Panc1 (cell line): ENCODE measurements around the gene FYN. TPM values are rescaled to one million over a fixed set of nuclear protein-coding genes. Genes with fewer than 3 reads are reported as not detected.

Experiments used
- ATAC-seq: fragments of 200-7000 bp; cut with Tn5 transposase; 2 replicates; pipeline ENCODE4 v1.9.1; 2020; ENCODE audit warnings: mild to moderate bottlenecking, moderate library complexity
- BruUV-seq: library from RNA; stranded (reverse); fragments of 400-500 nt; replicated peaks from 2 replicates; lab custom pipeline; 2021; lab: Mats Ljungman, UMichigan
- CTCF ChIA-PET: fragments of 300-600 bp; sonication (Branson Sonifier 250); formaldehyde crosslinking; loops from one replicate; lab custom pipeline; 2022; ENCODE audit warnings: antibody characterized with exemption; lab: Charles Lee
- POLR2A ChIA-PET: fragments of 300-600 bp; sonication (Branson Sonifier 250); formaldehyde crosslinking; loops from one replicate; lab custom pipeline; 2022; ENCODE audit warnings: antibody characterized with exemption; lab: Charles Lee
- DNase-seq: peaks from one replicate; pipeline ENCODE4 v3.0.0-alpha.2; 2010; ENCODE audit warnings: low read depth, low spot score
- H3K27ac ChIP-seq: 2 replicates; pipeline ENCODE4 v1.5.1; 2011; ENCODE audit warnings: mild to moderate bottlenecking, low read length, inconsistent platforms
- H3K27me3 ChIP-seq: fragments of 200-500 bp; sonication (Bioruptor generic); 2 replicates; pipeline ENCODE4 v1.6.0; 2014; ENCODE audit warnings: low read length, inconsistent platforms; ENCODE audit not compliant: control insufficient read depth, insufficient read depth
- H3K36me3 ChIP-seq: fragments of 200-500 bp; sonication (Bioruptor generic); 2 replicates; pipeline ENCODE4 v1.5.1; 2014; ENCODE audit warnings: inconsistent platforms, mild to moderate bottlenecking, low read length, moderate library complexity; ENCODE audit not compliant: control insufficient read depth, insufficient read depth
- H3K4me1 ChIP-seq: 2 replicates; pipeline ENCODE4 v1.5.1; 2011; ENCODE audit warnings: inconsistent platforms, mild to moderate bottlenecking, low read length, moderate library complexity; ENCODE audit not compliant: control insufficient read depth, insufficient read depth
- H3K4me3 ChIP-seq, 2 experiments: 2 replicates each; pipeline ENCODE4 v1.5.1; 2011 to 2012; ENCODE audit warnings: low read depth in 2 of 2, low read length in 2 of 2, mild to moderate bottlenecking in 2 of 2, inconsistent platforms in 1 of 2, moderate library complexity in 1 of 2
- H3K9me3 ChIP-seq: fragments of 200-500 bp; sonication (Bioruptor generic); 2 replicates; pipeline ENCODE4 v1.5.1; 2014; ENCODE audit warnings: low read depth, mild to moderate bottlenecking, inconsistent platforms, low read length, moderate library complexity; ENCODE audit not compliant: control insufficient read depth, insufficient read depth
- POLR2AphosphoS5 ChIP-seq: IDR thresholded peaks from 2 replicates; pipeline ENCODE4 v1.6.1; 2012; ENCODE audit warnings: mild to moderate bottlenecking, low read depth, low read length, moderate library complexity
- SIN3A ChIP-seq: IDR thresholded peaks from 2 replicates; pipeline ENCODE4 v1.6.1; 2012; ENCODE audit warnings: low read depth, mild to moderate bottlenecking, low read length, moderate library complexity, borderline replicate concordance; ENCODE audit not compliant: insufficient read depth
- TCF7L2 ChIP-seq: IDR thresholded peaks from 2 replicates; pipeline ENCODE4 v1.6.1; 2011; ENCODE audit warnings: mild to moderate bottlenecking, low read depth, low read length, inconsistent platforms
- in situ Hi-C: cut with HindIII; loops from 2 replicates; pipeline ENCODE4 v1.10.0; 2016; ENCODE audit warnings: low sequenced_read_pairs, low pct_unique_long_range_greater_than_20kb
- intact Hi-C: fragments of 100-400 bp; cut with micrococcal nuclease; formaldehyde crosslinking; loops from one replicate; pipeline ENCODE4 v1.10.0; 2022; ENCODE audit not compliant: unreplicated experiment
- total RNA-seq: library from RNA; stranded (reverse); gene quantifications from one replicate; pipeline ENCODE4 v1.2.1, GENCODE V29; 2021; ENCODE audit not compliant: unreplicated experiment
- TF ChIP-seq, protein P1 (sequence below): fragments of 450-650 bp; IDR thresholded peaks from 2 replicates; pipeline ENCODE4 v1.5.1; 2017; ENCODE audit warnings: mild to moderate bottlenecking
- TF ChIP-seq, protein P2 (sequence below), 2 experiments: IDR thresholded peaks; 2 replicates each; pipeline ENCODE4 v1.6.1; 2011 to 2012; ENCODE audit warnings: low read depth in 2 of 2, control low read depth in 1 of 2, low read length in 1 of 2, mild to moderate bottlenecking in 1 of 2, moderate library complexity in 1 of 2; ENCODE audit not compliant: insufficient read depth in 1 of 2

The FYN gene
- total RNA-seq, 1 experiment from 2014 or later = 4.2 TPM

DNA sequence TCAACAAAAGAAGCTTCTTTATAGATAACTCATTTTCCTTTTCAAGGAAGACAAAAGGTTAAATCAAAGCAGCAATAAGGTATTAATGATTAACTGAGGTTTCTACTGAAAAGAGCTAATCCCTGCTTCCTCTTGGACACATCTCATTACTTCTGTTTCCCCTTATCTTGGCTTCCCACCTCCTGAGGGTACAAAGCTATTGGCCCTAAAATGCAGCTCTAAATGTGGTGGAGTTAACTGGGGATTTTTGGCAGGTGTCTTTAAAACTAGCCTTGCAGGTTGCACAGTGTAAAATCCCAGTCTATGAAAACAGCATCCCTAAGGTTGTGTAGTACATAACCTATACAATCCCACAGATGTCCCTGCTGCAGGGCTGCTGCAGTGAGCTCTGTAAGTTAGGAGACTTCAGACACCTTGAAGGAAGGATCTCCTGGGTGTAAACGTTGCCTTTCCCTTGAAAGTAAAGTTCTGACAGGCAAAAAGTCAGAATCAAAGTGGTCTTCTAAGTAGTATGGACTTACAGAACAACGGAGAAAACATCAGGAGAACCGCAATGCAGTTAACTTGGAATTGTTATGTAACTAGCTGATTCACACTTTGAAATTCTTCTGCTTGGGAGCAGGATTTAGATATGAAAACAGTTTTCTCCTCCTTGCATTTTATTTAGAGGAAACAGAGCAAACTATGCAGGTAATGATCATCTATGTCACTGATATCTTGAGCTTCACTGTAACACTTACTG is 195.8 kb downstream of the FYN start:
- H3K27me3 ChIP-seq = peaks cover 25% of the 10 kb centered on the region
- ChIA-PET CTCF (interaction anchor here (0.6 kb wide), 2 partner anchors 9 to 366 kb away, joined by 3 to 5 read pairs; no protein-coding TSS in a partner anchor), POLR2A (no interaction called here)
- no peak overlapping the region for H3K4me3 ChIP-seq
- BruUV-seq = no TSS peak
- DNase-seq = no peak
- H3K4me1 ChIP-seq = no peaks in the 10 kb centered on the region
- intact Hi-C loops = no loop called here
- H3K36me3 ChIP-seq = no peaks in the 10 kb centered on the region
- no peak overlapping the region for H3K27ac ChIP-seq
- TF ChIP-seq, protein P1, sequence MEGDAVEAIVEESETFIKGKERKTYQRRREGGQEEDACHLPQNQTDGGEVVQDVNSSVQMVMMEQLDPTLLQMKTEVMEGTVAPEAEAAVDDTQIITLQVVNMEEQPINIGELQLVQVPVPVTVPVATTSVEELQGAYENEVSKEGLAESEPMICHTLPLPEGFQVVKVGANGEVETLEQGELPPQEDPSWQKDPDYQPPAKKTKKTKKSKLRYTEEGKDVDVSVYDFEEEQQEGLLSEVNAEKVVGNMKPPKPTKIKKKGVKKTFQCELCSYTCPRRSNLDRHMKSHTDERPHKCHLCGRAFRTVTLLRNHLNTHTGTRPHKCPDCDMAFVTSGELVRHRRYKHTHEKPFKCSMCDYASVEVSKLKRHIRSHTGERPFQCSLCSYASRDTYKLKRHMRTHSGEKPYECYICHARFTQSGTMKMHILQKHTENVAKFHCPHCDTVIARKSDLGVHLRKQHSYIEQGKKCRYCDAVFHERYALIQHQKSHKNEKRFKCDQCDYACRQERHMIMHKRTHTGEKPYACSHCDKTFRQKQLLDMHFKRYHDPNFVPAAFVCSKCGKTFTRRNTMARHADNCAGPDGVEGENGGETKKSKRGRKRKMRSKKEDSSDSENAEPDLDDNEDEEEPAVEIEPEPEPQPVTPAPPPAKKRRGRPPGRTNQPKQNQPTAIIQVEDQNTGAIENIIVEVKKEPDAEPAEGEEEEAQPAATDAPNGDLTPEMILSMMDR = no peak
- no peak for TF ChIP-seq POLR2AphosphoS5
- no peak for TF ChIP-seq SIN3A
- TF ChIP-seq, protein P2, sequence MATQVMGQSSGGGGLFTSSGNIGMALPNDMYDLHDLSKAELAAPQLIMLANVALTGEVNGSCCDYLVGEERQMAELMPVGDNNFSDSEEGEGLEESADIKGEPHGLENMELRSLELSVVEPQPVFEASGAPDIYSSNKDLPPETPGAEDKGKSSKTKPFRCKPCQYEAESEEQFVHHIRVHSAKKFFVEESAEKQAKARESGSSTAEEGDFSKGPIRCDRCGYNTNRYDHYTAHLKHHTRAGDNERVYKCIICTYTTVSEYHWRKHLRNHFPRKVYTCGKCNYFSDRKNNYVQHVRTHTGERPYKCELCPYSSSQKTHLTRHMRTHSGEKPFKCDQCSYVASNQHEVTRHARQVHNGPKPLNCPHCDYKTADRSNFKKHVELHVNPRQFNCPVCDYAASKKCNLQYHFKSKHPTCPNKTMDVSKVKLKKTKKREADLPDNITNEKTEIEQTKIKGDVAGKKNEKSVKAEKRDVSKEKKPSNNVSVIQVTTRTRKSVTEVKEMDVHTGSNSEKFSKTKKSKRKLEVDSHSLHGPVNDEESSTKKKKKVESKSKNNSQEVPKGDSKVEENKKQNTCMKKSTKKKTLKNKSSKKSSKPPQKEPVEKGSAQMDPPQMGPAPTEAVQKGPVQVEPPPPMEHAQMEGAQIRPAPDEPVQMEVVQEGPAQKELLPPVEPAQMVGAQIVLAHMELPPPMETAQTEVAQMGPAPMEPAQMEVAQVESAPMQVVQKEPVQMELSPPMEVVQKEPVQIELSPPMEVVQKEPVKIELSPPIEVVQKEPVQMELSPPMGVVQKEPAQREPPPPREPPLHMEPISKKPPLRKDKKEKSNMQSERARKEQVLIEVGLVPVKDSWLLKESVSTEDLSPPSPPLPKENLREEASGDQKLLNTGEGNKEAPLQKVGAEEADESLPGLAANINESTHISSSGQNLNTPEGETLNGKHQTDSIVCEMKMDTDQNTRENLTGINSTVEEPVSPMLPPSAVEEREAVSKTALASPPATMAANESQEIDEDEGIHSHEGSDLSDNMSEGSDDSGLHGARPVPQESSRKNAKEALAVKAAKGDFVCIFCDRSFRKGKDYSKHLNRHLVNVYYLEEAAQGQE (IDR thresholded peaks at IDR 0.05; ENCODE audit: insufficient read depth in 1 of 2, low read depth in 2 of 2, low read length in 1 of 2) = no peak
- no peak for TF ChIP-seq TCF7L2
- H3K9me3 ChIP-seq = no peaks in the 10 kb centered on the region
- no peak for ATAC-seq
- in situ Hi-C loops = no loop called here

DNA sequence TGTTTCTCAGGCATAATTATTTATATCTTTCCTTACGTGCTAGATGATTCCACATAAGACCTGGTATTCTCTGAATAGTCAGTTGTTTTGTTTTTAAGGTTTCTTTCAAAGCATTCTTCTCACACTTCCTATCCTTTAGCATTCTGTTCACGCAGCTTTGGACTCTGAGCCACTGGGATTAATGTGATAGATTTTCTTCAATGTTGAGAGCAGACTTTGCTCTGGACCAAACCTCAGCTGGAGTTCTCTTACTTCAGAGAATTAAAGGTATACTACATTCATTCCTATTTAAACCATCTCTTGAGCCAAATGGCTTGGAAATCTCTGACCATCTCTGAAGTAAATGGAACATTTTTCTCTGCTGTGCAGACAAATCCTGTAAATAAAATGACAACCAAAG is 196.9 kb downstream of the FYN start:
- no peak for ATAC-seq
- no TSS peak for BruUV-seq

More for the DNA sequence above, 196.9 kb downstream of the FYN start:
- no peaks in the 10 kb centered on the region for H3K9me3 ChIP-seq
- DNase-seq = no peak
- CTCF ChIA-PET = no interaction called here
- H3K4me3 ChIP-seq = no peak overlapping the region
- peaks cover 25% of the 10 kb centered on the region for H3K27me3 ChIP-seq
- no peaks in the 10 kb centered on the region for H3K36me3 ChIP-seq
- no peak overlapping the region for H3K27ac ChIP-seq
- intact Hi-C loops = no loop called here
- TF ChIP-seq POLR2AphosphoS5 = no peak
- TF ChIP-seq SIN3A = no peak
- no peak for TF ChIP-seq TCF7L2
- TF ChIP-seq, protein P2 (IDR thresholded peaks at IDR 0.05; ENCODE audit: insufficient read depth in 1 of 2, low read depth in 2 of 2, low read length in 1 of 2) = no peak
- TF ChIP-seq, protein P1 = no peak
- POLR2A ChIA-PET = no interaction called here
- in situ Hi-C loops = no loop called here
- H3K4me1 ChIP-seq = no peaks in the 10 kb centered on the region
